NCI-H1105 (cell line): ENCODE results near the gene PRSS3.
"Not testable (repeated sequence)": the region's sequence is repeated elsewhere in the genome, so short reads cannot be mapped to it uniquely, and the experiment has no call there.

ENCODE experiments used
- DNase-seq: peaks from one replicate; lab custom pipeline; 2025; lab: John Stamatoyannopoulos, UW

PRSS3 gene

DNA sequence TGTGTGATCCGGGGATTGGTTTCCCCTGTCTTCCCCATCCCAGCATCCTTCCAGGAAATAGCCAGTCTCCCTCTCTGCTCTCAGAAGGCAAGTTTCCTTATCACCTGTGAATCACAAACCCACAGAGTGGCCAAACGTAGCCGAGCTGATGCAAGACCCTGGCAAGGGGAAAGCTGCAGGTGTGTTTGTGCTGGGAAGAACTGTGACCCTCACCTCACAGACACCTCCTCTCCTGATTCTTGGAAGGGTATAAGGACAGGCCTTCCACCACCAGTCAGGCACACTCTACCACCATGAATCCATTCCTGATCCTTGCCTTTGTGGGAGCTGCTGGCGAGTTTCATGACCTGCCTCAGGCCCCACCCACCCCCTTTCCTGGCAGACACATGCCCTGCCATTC lies at the start of gene PRSS3:
PRSS3 (plus strand) TSS at position 281 of the 400 bp plus-strand sequence; CDS start at position 294, 13 bp downstream.
- DNase-seq: no peak

GRCh38 chr9:33748633-33749304 lies 46.6 kb upstream of the PRSS3 start:
- no peak for DNase-seq

DNA sequence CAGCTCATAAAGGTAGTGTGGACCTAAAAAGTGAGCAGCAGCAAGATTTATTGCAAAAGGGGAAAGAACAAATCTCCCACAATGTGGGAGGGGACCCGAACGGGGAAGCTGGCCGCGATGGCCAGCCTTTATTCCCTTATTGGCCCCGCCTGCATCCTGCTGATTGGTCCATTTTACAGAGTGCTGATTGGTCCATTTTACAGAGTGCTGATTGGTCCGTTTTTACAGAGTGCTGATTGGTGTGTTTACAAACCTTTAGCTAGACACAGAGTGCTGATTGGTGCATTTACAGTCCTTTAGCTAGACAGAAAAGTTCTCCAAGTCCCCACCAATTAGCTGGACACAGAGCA lies 46.1 kb upstream of the PRSS3 start:
- not testable (repeated sequence) for DNase-seq

DNA sequence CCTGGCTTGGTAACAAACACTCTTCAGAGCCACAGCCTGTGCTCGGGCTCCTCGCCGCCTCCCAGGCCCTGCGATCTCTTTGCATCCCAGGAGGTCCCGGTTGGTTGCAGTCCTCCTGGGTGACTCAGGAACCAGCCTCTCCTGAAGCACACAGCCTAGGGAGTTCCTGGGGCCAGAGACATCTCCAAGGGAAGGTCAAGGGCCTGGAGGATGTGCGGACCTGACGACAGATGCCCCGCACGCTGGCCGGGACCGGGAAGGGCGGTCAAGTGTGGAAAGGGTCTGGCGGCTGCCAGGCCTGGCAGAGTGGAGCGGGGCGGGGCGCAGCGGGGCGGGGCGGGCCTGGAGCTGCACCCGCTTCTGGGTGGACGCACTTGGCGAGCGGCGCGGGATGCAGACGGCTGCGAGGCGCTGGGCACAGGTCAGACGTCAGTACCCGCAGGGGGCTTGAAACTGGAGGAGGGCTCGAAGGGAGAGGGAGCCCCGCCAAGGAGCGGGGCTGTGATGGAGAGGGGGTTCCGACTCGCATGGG lies 45.0 kb upstream of the PRSS3 start:
- no peak for DNase-seq

GRCh38 chr9:33750839-33751339 lies 44.5 kb upstream of the PRSS3 start:
- no peak for DNase-seq

DNA sequence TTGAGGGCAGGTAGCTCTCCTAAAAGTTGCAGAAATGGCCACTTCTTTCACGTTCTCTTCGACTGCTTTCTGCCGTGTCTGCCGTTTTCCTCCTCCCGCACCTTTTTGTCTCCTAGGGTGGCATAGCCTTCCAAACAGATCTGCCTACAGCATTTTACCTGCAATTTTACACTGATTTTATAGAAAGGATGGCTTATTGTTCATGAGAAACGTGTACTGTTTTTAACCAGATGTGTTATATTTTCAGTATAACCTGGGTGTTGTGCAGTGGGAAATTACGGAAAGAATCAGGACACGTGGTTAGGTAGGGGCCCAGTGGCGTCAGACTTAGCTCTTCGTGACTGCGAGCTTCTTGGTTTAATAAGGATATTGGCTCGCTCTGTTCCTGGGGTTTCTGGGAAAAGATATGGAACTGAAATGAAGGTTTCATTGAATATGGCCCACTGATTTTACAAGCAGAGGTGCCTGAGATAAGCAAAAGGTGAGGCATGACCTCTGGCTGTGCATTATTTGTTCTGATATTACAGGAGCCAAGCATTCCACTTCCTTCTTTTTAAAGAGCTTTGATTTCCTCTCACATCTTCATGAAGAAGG lies 43.7 kb upstream of the PRSS3 start:
- DNase-seq: no peak

DNA sequence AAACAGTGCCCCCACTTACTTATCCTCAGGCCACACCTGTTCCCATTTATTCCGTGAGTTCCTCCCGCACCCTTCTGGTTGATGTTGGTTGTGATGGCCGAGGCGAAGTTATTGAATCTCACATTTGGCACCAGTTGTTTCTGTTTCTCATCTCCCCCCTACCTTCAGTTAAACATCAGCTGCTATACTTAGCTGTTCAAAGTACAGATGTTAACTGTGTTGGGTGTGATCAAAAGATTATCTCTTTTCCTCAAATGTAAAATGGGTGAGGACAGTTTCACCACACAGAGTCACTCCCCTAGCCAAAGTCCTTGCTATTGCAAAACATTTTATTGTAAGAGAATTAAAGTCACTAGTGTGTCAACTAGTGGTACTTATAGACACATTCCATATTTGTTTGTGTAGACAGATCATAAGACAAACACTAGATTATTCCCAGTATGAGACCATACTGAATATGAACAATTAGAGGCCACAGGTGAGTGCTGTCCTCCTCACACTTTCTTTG lies 43.2 kb upstream of the PRSS3 start:
- DNase-seq: no peak

DNA sequence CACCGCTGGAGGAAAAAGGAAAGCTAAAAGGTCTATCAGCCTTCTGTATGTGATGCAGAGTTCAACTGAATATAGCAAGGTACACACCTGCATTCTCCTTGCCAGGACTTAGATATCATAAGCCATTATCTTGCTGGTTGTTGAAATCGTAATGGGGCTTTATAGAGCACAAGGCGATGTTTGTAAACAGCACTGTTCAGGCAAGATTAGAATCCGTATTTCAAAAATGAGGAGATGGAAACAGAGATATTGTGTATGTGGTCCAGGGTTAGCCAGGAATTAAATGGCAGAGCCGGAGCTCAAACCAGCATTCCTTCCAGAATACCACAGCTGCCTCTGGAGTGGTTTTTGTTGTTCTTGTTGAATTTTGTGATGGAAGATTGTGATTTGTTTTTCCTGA lies 42.6 kb upstream of the PRSS3 start:
- not testable (repeated sequence) for DNase-seq

GRCh38 chr9:33759648-33760047 lies 35.7 kb upstream of the PRSS3 start:
- not testable (repeated sequence) for DNase-seq

DNA sequence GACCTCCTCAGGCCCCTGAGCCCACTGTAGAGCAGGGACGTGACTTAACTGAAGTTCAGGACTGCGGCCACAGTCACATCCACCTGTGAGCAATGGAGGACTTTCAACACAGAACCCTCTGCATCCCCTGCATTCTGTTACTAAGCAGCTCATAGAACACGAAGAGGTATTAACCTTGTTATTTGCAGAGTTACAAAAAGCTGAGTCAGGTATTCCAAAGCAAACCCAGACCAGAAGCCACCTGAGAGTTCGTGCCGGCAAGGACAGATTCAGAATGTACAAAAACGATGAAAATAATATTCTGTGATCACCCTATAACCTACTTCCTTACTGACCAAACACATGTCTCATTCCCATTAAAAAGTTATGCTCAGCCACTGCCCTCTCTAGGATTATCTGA lies 33.0 kb upstream of the PRSS3 start:
- no peak for DNase-seq

DNA sequence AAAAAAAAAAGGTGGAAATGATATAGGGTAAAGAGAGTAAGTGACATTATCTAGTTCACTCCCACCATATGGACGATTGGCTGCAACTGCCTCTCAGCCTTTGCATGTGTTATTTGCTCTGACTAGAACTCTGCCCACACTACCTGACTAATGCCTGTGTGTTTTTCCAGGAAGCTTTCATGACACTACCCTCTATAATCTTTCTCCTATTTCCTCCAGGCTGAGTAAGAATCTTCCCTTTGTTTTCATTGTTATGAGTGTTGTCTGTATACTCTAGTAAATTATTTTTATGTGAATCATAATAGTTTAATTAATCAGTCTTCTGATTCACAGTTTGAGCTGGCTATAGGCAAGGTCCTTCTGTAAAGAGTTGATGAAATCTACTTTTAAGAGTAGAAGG lies 31.7 kb upstream of the PRSS3 start:
- DNase-seq: not testable (repeated sequence)

- no peak for DNase-seq
These were observed 29.9 kb upstream of the PRSS3 start for GRCh38 chr9:33765411-33765810.

- not testable (repeated sequence) for DNase-seq
These were observed 25.0 kb upstream of the PRSS3 start for GRCh38 chr9:33770156-33770880.

GRCh38 chr9:33773135-33773534 lies 22.2 kb upstream of the PRSS3 start:
- DNase-seq: not testable (repeated sequence)

GRCh38 chr9:33774074-33774659 lies 21.2 kb upstream of the PRSS3 start:
- not testable (repeated sequence) for DNase-seq

DNA sequence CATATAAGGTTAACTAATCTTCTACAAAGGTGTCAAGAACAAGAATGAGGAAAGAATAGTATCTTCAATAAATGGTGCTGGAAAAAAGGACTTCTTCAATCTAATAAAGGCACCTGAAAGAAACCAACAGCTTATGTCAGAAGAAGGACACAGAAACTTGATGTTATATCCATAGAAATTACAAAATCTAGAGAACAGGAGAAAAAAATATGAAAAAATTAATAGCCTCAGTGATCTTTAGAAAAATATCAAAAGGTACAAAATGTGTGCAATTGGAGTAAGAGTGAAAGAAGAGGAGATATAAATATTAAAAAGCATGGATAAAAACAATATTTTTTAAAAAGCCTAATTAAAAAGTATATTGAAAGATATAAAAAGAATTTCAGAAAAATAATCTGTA lies 18.8 kb upstream of the PRSS3 start:
- DNase-seq: no peak

- DNase-seq: peak; percentile 50
These were observed 16.5 kb upstream of the PRSS3 start for GRCh38 chr9:33778700-33779351.

DNA sequence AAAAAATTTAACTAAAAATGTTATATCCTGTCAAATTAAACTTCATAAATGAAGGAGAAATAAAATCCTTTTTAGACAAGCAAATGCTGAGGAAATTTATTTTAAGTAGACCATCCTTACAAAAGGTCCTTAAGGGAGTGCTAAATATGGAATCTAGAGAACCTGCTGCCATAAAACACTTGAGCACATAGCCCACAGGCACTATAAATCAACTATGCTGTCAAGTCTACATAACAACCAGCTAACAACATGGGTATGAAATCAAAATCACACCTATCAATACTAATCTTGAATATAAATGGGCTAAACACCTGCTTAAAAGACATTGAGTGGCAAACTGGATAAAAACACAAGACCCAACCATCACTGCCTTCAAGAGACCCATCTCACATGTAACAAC lies 15.1 kb upstream of the PRSS3 start:
- DNase-seq: peak; percentile 3

DNA sequence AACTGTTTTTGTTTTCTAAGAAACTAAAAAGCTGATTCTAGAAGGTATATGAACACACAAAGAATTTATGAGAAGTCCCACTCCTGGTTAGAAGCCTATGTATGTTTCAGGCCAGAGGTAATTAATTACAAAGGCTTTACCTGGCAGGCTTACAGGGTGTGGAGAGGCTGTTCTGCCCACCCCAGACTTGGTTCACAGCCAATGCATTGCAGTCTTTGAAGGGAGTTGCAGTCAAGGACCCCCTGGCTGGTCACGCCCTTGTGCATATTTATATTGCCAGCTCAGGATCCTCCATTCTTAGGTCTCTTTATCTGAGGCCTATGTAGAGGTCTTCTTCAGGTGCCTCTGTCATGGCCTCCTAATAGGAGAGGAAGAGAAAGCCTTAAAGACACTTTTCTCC lies 13.6 kb upstream of the PRSS3 start:
- peak; percentile 39 for DNase-seq

- DNase-seq: no peak
These were observed 12.8 kb upstream of the PRSS3 start for GRCh38 chr9:33782395-33783152.

GRCh38 chr9:33785914-33786313 lies 9.4 kb upstream of the PRSS3 start:
- no peak for DNase-seq
